Large intestine (tissue), 3 donors: ENCODE results near the gene HHLA2. TPM values are rescaled to one million over a fixed set of nuclear protein-coding genes. Genes with fewer than 3 reads are reported as not detected.

ENCODE experiments used
- DNase-seq, 2 donors: peaks; one replicate each; pipeline versions ENCODE4 v3.0.0 to v3.0.0-alpha.2; 2013
- H3K27ac ChIP-seq: one replicate; pipeline ENCODE4 v1.5.1; 2013; ENCODE audit warnings: low read length
- H3K27me3 ChIP-seq: 2 replicates; pipeline ENCODE4 v1.6.1; 2013; ENCODE audit warnings: low read length; ENCODE audit not compliant: control insufficient read depth, insufficient read depth
- H3K36me3 ChIP-seq: 2 replicates; pipeline ENCODE4 v1.6.1; 2013; ENCODE audit warnings: low read length; ENCODE audit not compliant: control insufficient read depth, insufficient read depth
- H3K4me1 ChIP-seq: one replicate; pipeline ENCODE4 v1.6.1; 2013; ENCODE audit warnings: low read length; ENCODE audit not compliant: control insufficient read depth, insufficient read depth
- H3K4me3 ChIP-seq: one replicate; pipeline ENCODE4 v1.5.1; 2013; ENCODE audit warnings: low read length
- H3K9me3 ChIP-seq: one replicate; pipeline ENCODE4 v1.6.1; 2013; ENCODE audit warnings: mild to moderate bottlenecking, low read depth, low read length, moderate library complexity; ENCODE audit not compliant: control insufficient read depth
- WGBS: methylation state at CpG from one replicate; pipeline ENCODE4 v1.1.5; 2013; ENCODE audit warnings: low lambda C conversion rate; ENCODE audit not compliant: insufficient coverage; 5-methylcytosine and 5-hydroxymethylcytosine counted together
- polyA plus RNA-seq: library from polyadenylated mRNA; unstranded; fragments of 120-200 nt; gene quantifications from one replicate; pipeline ENCODE4 v1.2.1, GENCODE V29; 2013

Gene HHLA2
- polyA plus RNA-seq, 1 donor = 121 TPM

DNA sequence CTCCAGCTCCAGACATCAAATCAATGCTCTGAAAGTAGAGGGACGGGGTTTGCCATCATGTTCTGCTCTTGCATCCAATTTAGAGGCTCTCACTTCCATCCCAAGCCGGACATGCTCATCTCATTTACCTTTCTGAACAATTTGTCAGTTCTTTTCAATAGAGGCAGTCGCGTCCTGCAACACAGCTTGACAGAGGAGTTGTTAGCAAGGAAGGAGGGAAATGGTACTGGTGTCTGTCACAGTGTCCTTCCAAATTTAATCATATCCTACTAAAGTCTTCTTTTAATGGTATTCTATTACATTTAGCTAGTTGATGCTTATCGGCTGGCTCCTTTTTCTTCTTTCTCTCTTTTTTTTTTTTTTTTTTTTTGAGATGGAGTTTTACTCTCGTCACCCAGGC lies 45.6 kb downstream of the HHLA2 start:
- no peaks in the 10 kb centered on the region for H3K36me3 ChIP-seq
- no peaks in the 10 kb centered on the region for H3K27me3 ChIP-seq
- 100% methylated on average over 1 of the region's 6 CpGs for WGBS
- H3K9me3 ChIP-seq = no peaks in the 10 kb centered on the region
- no peak for DNase-seq
- H3K4me3 ChIP-seq = no peak overlapping the region
- no peak overlapping the region for H3K27ac ChIP-seq
- H3K4me1 ChIP-seq = no peaks in the 10 kb centered on the region

DNA sequence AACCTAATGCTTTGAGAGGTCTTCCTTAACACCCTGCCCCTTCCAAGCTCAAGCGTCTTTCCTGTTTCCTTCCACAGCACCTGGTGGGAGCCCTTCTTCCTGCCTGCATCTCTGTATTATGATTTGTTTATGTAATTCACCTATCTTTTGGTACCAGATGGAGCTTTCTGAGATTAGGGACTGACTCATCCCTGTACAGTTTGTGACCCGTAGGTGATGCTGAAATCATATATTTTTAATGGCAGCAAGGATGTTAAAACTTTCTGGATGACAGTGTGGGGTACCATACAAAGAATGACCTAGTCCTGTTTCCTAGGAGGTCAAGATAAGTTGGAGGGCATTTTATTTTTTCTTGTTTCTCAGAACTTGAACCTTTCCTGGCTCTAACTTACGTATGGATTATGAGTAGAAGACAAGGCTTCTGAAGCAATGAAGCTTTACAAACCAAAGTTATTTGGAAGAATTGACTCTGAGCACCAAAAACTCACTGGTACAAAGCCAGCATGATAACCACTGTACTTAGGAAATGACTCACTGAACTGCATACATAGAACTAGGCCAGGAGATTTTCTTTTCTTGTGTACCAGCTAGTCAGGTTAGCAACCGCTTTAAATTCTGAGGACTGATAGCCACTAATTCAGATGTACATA lies 46.6 kb downstream of the HHLA2 start:
- 100% methylated on average over 1 of the region's 4 CpGs for WGBS
- Histone ChIP-seq H3K27me3 (no peaks in the 10 kb centered on the region), H3K9me3 (no peaks in the 10 kb centered on the region), H3K4me1 (no peaks in the 10 kb centered on the region), H3K36me3 (no peaks in the 10 kb centered on the region), H3K4me3 (no peak overlapping the region), H3K27ac (no peak overlapping the region)
- DNase-seq = no peak

DNA sequence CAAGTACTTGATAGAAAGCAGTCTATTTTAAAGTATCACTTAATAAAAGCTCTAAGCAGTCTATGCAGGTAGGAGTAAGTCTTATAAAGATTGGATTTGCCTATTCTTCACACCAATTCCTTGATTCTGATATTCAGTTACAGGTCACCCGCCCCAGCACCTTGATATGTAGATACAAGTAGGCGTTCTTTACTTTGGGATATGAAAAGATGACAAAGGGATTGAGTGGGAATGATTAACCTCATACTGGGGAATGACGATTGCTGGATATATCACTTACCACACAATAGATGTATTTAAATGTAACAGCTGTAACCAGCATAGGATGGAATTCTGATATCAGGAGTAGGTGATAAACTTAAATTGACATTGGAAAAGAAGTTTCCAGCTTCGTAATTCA lies 47.1 kb downstream of the HHLA2 start:
- DNase-seq = no peak
- H3K4me3 ChIP-seq = no peak overlapping the region
- no peaks in the 10 kb centered on the region for H3K9me3 ChIP-seq
- no peaks in the 10 kb centered on the region for H3K36me3 ChIP-seq
- no peaks in the 10 kb centered on the region for H3K27me3 ChIP-seq
- H3K4me1 ChIP-seq = no peaks in the 10 kb centered on the region
- WGBS = 67% methylated on average over 1 of the region's 4 CpGs
- H3K27ac ChIP-seq = no peak overlapping the region

DNA sequence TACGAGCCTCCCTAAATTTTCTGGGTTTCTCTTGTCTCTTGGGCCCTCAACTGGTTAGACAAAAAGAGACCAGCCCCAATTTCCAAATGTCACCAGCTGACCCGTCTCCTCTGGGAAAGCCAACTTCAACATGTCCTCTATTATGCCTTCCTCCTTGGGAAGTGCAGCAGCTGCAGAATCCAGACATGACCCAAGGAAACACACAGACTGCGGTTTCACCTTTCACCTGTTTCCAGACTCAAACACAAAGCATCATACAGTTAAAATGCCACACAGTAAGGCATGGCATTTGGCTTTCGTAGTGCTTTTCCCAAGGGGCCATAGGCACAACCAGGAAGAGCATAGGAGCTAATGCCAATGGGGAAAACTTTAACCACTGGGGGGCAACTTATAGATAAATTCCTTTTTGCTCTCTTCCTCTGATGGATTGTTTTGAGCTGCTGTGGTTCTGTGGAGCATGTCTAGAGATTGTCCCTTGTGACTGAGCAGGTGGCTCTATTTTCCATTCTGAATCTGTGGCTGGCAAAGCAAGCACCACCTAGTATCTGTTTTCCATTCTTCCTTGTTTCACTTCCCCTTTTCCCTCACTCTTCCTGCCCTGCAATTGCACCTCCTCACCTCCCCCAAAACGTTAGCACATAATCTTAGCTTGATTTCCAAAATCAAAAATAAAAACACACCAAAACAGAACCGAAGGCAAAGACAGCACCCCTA lies 49.3 kb downstream of the HHLA2 start:
- Histone ChIP-seq H3K27me3 (no peaks in the 10 kb centered on the region), H3K4me1 (no peaks in the 10 kb centered on the region), H3K27ac (no peak overlapping the region), H3K9me3 (no peaks in the 10 kb centered on the region), H3K4me3 (no peak overlapping the region), H3K36me3 (no peaks in the 10 kb centered on the region)
- 60% methylated on average over 3 of the region's 6 CpGs for WGBS
- no peak for DNase-seq

GRCh38 chr3:108346301-108347227 lies 50.2 kb downstream of the HHLA2 start:
- Histone ChIP-seq H3K27me3 (no peaks in the 10 kb centered on the region), H3K27ac (no peak overlapping the region), H3K36me3 (no peaks in the 10 kb centered on the region), H3K4me1 (no peaks in the 10 kb centered on the region), H3K9me3 (no peaks in the 10 kb centered on the region), H3K4me3 (no peak overlapping the region)
- no CpG with 5 or more reads among the region's 5 CpGs for WGBS
- no peak for DNase-seq

DNA sequence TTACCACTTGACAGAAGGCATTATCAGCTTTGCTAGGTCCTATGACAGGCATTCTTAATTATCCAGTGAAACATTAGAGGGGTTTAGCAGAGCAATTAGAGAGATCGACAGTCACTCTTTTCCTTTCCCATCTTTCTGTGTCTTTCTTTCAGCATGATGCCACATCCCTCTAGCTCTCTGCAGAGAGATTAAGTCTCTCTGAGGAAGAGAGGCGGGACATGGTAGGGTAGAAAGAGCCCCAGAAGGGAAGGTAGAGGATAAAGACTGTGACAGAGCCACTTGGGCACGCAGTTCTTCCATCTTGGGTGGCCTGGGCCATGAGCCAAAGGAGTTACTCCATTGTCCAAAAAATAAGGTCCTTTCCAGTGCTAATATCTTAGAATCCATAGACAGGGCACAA lies 55.8 kb downstream of the HHLA2 start:
- Histone ChIP-seq H3K4me1 (no peaks in the 10 kb centered on the region), H3K27ac (no peak overlapping the region), H3K27me3 (no peaks in the 10 kb centered on the region), H3K9me3 (no peaks in the 10 kb centered on the region), H3K4me3 (no peak overlapping the region), H3K36me3 (peaks cover 6% of the 10 kb centered on the region)
- no peak for DNase-seq
- WGBS = no CpG with 5 or more reads among the region's 3 CpGs

DNA sequence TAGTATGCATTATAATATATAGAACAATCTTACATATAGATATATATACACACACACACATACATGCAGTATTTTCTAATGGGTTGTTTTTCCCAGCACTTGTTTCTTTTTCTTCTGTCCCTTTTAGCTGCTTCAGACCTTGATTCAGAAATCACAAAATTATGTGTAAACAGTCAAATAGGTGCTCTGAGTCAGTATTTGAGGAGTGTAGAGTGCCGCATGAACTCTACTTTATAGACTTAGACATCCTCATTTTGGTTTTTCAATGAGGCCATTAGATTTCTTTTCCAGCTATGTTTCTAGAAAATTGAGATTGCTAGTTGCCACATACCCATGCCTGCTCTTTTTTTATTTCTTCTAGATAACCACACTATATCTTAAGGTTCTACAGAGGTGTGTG lies 58.2 kb downstream of the HHLA2 start:
- WGBS = no CpG with 5 or more reads among the region's 1 CpG
- Histone ChIP-seq H3K4me3 (no peak overlapping the region), H3K27ac (no peak overlapping the region), H3K9me3 (no peaks in the 10 kb centered on the region), H3K4me1 (no peaks in the 10 kb centered on the region), H3K27me3 (no peaks in the 10 kb centered on the region), H3K36me3 (peaks cover 8% of the 10 kb centered on the region)
- DNase-seq = no peak

GRCh38 chr3:108357042-108357441 lies 60.7 kb downstream of the HHLA2 start:
- Histone ChIP-seq H3K36me3 (peaks cover 13% of the 10 kb centered on the region), H3K4me3 (no peak overlapping the region), H3K9me3 (no peaks in the 10 kb centered on the region), H3K27me3 (no peaks in the 10 kb centered on the region), H3K4me1 (no peaks in the 10 kb centered on the region), H3K27ac (no peak overlapping the region)
- DNase-seq = no peak
- WGBS = 57% methylated on average over 1 of the region's 2 CpGs

GRCh38 chr3:108359011-108359410 lies 62.7 kb downstream of the HHLA2 start:
- Histone ChIP-seq H3K9me3 (no peaks in the 10 kb centered on the region), H3K27me3 (no peaks in the 10 kb centered on the region), H3K4me1 (no peaks in the 10 kb centered on the region), H3K27ac (no peak overlapping the region), H3K36me3 (peaks cover 17% of the 10 kb centered on the region), H3K4me3 (no peak overlapping the region)
- no peak for DNase-seq
- WGBS = no CpG with 5 or more reads among the region's 2 CpGs

DNA sequence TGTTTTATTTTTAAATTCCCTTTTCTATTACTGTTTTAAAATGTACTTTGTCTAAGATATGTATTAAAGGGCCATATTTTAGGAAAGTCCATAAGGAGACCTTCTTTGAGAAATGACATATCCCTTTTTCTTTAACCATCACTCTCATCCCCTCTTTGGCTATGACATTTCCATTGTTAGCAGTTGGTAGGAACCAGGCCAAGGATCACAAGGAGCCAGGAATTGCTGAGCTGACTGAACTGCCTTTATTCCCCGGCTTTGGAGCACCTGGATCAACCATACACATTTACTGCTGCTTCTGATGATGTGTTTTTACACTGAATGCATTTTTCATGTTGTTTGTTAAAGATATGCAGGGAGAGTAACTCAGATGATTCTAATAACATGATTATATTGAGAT lies 79.7 kb downstream of the HHLA2 start:
- H3K27me3 ChIP-seq = no peaks in the 10 kb centered on the region
- WGBS = 83% methylated on average over 1 of the region's 1 CpG
- H3K4me3 ChIP-seq = no peak overlapping the region
- H3K36me3 ChIP-seq = peaks cover 2% of the 10 kb centered on the region
- no peak overlapping the region for H3K27ac ChIP-seq
- DNase-seq = no peak
- H3K9me3 ChIP-seq = no peaks in the 10 kb centered on the region
- H3K4me1 ChIP-seq = no peaks in the 10 kb centered on the region
